GM15510 (cell line): ENCODE results near the gene PTGES3L.

Experiments used
- POLR2A ChIP-seq: IDR thresholded peaks from 3 replicates; pipeline ENCODE4 v1.6.1; 2011; ENCODE audit warnings: borderline replicate concordance; ENCODE audit not compliant: insufficient read length; ENCODE audit errors: extremely low read depth

Gene PTGES3L

GRCh38 chr17:43018932-43019331, 39.1 kb upstream of the PTGES3L start:
- TF ChIP-seq POLR2A, result no peak

- TF ChIP-seq POLR2A, result no peak
Measured at GRCh38 chr17:43018008-43018853, 38.4 kb upstream of the PTGES3L start.

DNA sequence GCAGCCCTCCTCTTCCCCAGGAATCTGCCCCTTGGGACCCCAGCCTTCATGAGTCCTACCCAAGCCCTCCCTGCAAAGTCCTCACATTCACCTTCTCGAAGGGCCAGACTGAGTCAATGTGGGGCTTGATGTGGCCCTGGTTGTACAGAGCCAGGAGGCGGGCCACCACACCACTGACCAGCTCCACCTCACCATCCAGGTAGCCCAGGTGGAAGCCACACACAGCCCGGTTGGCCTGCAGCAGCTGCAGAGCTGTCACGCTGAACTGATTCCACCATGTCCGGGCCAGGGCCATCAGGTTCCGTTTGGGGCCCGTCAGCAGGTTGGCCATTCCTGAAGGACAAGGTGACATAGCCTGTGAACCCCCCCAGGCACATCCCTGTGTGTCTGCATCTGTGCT, 36.3 kb upstream of the PTGES3L start:
- no peak for TF ChIP-seq POLR2A

- TF ChIP-seq POLR2A, result no peak
Measured at GRCh38 chr17:43015579-43015978, 35.7 kb upstream of the PTGES3L start.

DNA sequence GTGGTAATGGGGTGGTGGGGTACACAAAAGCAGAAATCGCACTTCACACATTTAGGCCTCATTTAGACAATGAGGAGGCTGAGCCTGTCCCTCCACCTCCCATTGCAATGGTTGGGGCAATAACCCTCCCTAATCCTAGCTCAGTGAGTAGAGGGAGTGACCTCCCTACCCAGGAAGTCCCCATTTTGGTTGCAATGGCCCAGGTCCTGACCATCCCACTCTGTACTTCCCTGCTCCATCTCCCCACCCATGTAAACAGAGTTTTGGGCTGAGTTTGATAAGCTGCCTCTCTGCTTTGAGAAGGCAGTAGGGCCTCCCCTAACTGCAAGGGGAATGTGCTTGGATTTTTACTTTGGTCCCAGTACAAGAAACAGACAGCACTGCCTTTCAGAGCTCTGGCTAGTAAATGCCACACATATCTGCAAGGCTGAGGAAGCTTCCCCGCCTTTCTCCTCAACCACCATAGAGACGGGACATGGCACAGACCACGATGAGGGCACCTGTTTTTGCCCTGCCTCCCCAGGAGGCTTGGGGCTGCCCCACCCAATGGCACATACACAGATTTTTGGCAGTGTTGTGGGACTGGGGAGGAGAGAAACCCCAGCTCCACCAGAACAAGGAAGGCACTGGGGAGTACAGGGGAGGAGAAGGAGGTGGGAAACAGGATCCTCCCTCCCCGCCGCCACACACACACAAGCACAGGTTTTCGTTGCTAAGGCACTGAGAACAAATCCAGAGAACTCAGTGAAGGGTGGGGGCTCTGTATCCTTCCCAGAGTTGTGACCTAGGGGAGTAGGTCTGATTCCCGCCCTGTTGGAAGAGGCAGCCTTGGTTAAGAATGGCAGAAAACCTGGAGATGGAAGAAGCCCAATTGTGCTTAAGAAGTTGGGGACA, 35.0 kb upstream of the PTGES3L start:
- TF ChIP-seq POLR2A, result no peak

DNA sequence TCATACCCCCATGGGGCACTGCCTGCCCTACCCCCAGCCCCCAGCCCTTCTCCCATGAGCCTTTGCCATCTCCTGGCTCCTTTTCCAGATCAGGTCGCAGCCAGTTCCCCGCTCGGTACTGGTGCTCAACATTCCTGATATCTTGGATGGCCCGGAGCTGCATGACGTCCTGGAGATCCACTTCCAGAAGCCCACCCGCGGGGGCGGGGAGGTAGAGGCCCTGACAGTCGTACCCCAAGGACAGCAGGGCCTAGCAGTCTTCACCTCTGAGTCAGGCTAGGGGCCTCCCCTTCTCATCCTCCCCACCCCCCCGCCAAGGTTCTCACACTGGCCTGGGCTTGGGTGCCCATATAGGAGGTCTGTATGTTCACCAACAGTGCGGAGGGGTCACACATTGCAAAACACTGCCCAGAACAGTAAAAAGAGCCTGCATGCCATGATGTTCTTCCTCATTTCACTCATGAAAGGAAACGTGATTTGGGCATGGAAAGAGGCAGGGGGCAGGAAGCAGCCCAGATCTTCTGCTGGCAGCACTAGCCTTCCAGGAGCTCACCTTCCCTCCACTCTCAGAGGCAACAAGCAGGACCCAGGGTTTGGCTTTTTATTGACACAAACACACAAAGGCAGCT, 34.3 kb upstream of the PTGES3L start:
- TF ChIP-seq POLR2A, result no peak

- TF ChIP-seq POLR2A, result no peak
Measured at GRCh38 chr17:43013296-43013695, 33.4 kb upstream of the PTGES3L start.

DNA sequence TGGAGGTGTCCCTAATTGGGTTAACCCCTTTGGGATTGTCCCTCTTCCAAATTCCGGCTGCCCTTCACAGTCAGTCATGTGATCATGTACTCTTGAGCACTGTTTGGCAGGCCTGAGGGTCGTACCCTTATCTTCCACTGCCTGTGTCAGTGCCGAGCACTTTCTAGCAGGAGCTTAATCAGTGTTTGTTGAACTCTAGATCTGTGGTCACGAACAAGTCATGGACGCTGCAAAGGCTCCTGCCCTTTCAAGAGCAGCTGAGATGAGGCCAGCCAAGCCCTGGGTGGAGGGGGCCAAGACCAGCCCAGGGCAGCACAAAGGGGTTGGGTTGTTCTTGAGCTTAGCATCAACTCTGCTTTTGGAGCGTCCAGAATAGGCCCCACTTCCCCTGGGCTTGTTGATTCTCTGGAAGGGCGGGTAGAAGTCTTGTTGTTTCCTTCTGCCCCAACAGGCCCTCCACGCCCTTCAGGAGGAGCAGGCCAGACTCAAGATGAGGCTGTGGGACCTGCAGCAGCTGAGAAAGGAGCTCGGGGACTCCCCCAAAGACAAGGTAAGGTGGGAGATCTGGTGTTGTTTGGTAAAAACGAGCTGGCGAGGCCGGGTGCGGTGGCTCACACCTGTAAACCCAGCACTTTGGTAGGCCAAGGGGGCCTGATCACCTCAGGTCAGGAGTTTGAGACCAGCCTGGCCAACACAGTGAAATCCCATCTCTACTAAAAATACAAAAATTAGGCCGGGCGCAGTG, 32.0 kb upstream of the PTGES3L start:
- TF ChIP-seq POLR2A, result no peak

- no peak for TF ChIP-seq POLR2A
Measured at GRCh38 chr17:43010667-43011308, 30.9 kb upstream of the PTGES3L start.

GRCh38 chr17:43006639-43007551, 27.0 kb upstream of the PTGES3L start, which contains the start of gene IFI35:
Gene IFI35 (plus strand): TSS chr17:43006784. CDS start chr17:43006948, 164 bp downstream.
- peak; percentile 62 for TF ChIP-seq POLR2A

DNA sequence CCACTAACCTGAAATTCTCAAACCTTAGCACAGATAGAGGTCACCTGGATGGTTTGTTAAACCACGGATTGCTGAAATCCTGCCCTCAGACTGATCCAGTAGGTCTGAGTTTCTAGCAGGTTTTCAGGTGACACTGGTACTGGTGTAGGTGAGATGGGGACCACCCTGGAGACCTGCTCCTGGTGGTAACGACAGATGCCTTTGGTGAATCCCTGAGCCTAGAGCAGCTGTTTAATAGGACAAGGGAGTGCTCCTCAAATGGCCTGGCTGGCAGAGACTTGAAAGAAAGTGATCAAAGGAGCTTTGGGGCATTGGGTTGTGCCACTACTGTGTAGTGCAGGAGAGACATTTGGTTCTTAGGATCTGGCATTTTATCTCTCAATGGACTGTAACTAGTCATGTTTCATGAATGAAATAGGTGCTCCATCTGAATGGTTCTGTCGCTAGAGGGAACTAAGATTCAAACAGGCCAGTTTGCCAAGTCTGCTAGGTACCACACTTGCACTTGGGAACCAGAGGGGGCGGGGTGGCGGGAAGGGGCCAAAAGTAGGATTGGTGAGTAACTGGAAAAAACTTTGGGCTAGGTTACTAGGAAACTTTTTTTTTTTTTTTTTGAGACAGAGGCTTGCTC, 23.8 kb upstream of the PTGES3L start:
- TF ChIP-seq POLR2A, result no peak

DNA sequence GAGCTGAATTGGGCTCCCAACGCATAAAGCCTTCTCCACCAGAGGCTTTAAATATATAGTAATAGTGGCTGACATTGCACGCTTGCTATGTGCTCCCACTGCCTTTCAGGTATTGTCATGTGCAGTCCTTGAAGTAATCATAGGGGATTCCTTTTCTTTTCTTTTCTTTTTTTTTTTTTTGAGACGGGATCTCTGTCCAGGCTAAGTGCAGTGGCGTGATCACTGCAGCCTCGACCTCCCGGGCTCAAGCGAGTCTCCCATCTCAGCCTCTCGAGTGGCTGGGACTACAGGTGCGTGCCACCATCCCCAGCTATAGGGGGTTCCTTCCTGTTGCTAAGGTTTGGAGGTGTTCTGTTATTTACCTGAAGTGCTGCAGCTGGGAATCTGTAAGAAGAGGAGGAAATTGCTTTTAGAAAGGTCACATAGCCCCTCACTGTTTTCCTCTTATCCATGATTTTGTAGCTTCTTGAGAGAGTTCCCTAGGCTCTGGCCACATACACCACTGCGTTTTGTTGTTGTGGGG, 19.2 kb upstream of the PTGES3L start:
- no peak for TF ChIP-seq POLR2A
